T47D (cell line): Measurements from ENCODE around the gene MYH9.

ENCODE experiments used
- DNase-seq, 2 experiments: peaks; one replicate each; pipeline versions ENCODE4 v3.0.0 to v3.0.0-alpha.2; 2011 to 2012; ENCODE audit warnings: low read depth in 1 of 2, low spot score in 1 of 2
- JUND ChIP-seq: IDR thresholded peaks from 2 replicates; pipeline ENCODE4 v1.6.1; 2012; ENCODE audit warnings: low read depth
- in situ Hi-C: cut with HindIII; loops from 2 replicates; pipeline ENCODE4 v1.10.0; 2016; ENCODE audit warnings: low sequenced_read_pairs, low pct_unique_long_range_greater_than_20kb

The MYH9 gene

GRCh38 chr22:36236388-36237319 is 151.1 kb downstream of the MYH9 start:
- no peak for DNase-seq
- in situ Hi-C loops = no loop called here

GRCh38 chr22:36235585-36235984 is 152.2 kb downstream of the MYH9 start:
- in situ Hi-C loops = no loop called here
- DNase-seq = no peak
- TF ChIP-seq JUND = no peak

More at GRCh38 chr22:36236388-36237319, 151.1 kb downstream of the MYH9 start:
- no peak for TF ChIP-seq JUND

GRCh38 chr22:36234919-36235318 is 152.8 kb downstream of the MYH9 start:
- in situ Hi-C loops = no loop called here
- TF ChIP-seq JUND = no peak
- DNase-seq = no peak

- no peak for DNase-seq
- in situ Hi-C loops = no loop called here
- TF ChIP-seq JUND = no peak
Measured at GRCh38 chr22:36234213-36234612, 153.6 kb downstream of the MYH9 start.

GRCh38 chr22:36233796-36234195 is 154.0 kb downstream of the MYH9 start:
- in situ Hi-C loops = no loop called here
- TF ChIP-seq JUND = no peak

GRCh38 chr22:36232715-36233401 is 154.9 kb downstream of the MYH9 start:
- no peak for TF ChIP-seq JUND
- in situ Hi-C loops = no loop called here
- no peak for DNase-seq

More at GRCh38 chr22:36233796-36234195, 154.0 kb downstream of the MYH9 start:
- DNase-seq = no peak
